Measurements from ENCODE around the gene RBPJL.
"Not testable (repeated sequence)": the region's sequence is repeated elsewhere in the genome, so short reads cannot be mapped to it uniquely, and the experiment has no call there.

RBPJL gene

GRCh38 chr20:45343532-45344167 lies 37.0 kb downstream of the RBPJL start:
- DNase-seq, result no peak

GRCh38 chr20:45344168-45344860 lies 37.7 kb downstream of the RBPJL start:
- peak; percentile 35 for DNase-seq

DNA sequence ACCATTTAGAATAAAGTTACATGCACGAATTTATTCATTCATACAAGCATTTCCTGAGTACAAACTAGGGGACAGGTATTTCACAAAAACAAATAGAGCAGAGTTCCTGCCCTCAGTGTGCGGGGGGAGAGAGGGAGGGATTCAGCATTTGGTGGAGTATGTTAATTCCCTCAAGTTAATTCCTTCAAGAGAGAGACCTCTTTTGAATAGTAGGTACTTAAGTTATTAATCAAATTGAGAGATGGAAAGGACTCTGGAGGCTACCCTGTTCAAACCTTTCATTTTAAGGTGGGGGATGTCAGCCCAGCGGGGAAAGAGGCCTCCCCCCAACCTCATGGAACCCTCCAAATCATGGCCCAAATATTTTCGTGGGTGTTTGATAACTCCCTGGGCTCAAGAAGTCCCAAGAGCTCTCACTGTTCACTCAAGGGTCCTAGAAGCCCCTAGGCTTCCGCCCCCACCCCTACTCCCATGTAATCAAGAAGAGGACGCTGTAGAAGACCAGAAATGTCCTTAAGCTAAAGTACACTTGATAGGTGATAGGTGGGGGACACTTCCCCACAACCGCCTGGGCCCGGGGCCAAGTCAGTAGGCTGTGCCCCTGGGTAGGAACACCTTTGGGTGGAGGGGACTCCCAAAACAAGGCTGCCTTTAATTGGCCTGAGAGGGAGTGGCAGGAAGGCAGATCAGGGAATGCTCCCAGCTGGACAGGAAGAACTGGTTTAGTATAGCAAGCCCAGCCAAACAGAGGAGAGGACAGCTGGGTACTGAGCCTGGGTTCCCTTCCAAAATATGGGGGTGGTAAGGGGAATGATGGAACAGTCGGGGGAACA lies 38.7 kb downstream of the RBPJL start:
- no peak for DNase-seq

DNA sequence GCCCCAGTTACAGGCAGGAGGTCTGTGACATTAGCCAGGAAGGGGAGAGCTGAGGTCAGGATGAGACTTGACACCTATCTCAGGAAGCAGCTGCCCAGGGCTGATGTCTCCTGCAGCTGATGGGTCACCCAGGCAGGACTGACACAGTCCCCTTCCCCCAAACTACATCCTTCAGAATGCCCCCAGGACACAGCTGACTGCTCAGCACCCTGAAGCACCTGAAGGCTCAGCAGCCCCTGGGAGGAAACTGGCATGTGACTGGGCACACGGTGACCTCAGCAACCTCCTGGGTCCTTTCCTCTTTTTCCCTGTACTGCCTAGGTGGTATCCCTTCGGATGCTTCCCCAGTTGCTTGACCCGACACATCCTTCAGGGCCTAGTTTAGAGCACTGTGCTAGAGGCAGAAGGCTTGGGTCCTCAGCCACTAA lies 39.7 kb downstream of the RBPJL start:
- DNase-seq, result no peak

- DNase-seq, result no peak
Measured at GRCh38 chr20:45346851-45347250, 40.2 kb downstream of the RBPJL start.

GRCh38 chr20:45347297-45347935 lies 40.8 kb downstream of the RBPJL start:
- DNase-seq, result no peak

DNA sequence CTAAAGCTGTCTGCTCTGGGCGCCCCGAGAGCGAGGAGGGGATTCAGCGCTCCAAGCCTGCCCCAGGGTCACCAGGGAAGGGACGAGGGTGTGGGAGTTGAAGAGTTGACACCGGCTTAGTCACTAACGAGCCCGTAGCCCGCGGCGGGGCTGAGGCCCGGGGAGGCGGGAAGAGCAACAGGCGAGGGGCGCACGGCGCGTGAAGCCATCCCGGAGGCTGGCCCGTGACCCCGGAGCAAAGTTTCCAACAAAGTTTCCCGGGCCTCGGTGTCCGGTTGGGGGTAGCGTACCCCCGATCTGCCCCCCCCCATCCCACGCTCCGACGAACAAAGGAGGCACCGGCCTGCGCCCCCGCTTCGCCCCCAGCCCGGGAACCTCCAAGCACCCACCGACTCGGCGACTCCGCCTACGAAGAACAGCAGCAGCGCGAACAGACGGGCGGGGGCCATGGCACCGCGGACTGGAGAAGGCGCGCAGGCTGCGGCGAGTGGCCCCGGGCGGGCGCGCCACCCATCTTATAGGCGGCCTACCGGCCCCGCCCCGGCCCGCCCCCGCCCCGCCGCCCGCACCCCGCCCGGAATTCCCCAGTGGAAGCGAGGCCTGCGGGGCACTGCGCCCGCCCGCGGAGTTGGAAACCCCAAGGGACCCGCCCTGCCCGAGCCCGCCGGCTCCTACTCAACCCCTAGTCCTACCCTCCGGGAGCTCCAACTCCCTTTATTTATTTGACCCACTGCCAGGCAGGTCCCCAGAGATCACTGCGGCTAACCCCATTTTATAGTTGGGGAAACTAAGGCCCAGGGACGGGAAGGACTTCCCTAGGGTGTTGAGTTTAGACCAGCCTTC lies 41.5 kb downstream of the RBPJL start, which contains the start of gene SDC4:
Gene SDC4 (minus strand): TSS at position 489 of the 843 bp plus-strand sequence. CDS start 40 bp downstream, at position 449.
- peak; percentile 73 for DNase-seq

DNA sequence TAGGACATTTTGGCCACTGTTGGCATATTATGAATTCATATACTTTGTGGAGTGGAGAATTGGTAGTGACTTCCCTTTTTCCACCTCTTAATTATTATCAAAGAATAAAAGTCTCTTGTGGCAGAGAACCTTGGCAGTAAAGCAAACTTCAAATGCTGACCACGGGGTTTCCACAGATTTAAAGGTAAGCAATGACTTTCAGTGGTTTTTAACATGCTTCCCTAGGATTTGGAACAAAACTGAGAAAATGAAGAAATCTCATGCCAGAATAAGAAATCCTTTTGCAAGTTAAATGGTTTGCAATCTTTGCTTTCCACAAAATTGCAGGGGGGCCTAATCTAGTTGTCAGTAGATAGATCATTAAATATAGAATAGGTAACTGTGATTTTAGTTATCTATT lies 43.6 kb downstream of the RBPJL start:
- no peak for DNase-seq

DNA sequence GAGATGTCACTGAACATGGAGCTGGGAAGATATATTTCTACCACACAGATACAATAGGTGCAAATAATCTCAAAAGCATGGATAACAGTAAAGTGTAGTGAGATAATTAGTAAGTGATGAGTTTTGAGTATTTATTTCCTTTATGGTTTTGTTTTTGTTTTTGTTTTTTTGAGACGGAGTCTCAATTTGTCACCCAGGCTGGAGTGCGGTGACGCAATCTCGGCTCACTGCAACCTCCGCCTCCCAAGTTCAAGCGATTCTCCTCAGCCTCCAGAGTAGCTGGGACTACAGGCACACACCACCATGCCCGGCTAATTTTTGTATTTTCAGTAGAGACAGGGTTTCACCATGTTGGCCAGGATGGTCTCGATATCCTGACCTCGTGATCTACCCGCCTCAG lies 44.2 kb downstream of the RBPJL start:
- not testable (repeated sequence) for DNase-seq

DNA sequence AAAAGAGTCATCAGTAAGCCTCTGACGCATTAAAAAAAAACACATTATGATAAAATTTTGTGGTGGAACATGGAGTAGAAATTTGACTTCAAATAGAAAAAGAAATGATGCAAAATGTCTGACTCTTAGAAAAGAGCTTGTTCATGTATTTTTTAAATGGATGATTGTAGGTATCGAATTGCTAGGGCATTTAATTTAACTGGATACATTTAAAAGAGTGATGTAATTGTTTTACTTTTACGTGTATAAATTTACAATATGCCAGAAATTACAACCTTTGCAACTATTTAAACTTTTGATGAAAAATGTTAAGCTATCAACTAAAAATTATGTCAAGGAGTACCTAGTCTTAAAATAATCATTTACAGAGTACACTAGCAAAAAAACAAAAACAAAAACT lies 46.1 kb downstream of the RBPJL start:
- DNase-seq, result no peak

- DNase-seq, result no peak
Measured at GRCh38 chr20:45353746-45354145, 47.1 kb downstream of the RBPJL start.

DNA sequence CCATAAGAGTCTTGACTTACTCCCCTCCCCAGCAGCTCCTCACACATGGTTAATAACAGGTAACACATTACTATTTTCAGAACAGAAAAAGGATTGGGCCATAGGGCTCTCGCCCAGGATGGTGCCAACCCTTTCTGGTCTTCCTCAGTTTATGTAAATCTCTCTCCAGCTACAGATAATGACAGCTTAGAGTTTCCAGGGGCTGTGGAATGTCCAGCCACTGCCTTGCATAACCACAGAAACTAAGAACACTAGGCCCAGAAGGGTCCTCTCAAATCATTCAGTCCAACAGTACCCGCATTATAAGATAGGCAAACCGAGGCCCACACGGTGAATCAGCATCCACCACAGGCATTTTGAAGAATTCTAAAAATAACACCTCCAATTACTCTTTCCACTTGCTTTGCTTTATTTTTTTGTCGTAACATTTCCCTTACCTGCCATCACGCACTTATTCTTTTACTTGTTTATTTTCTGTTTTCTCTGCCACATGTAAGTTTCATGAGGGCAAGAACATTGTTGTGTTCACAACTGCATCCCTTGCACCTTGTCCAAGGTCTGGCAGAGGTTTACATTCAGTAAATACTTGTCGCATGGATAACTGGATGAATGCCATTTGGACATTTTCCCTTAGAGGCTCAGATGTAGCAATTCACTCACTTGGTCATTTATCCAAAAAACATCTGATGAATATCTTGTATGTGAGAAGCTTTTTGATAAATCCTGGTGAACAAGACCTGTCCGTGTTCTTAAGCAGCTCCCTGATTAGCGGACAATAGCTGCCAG lies 48.0 kb downstream of the RBPJL start:
- peak; percentile 39 for DNase-seq

GRCh38 chr20:45355209-45356084 lies 48.8 kb downstream of the RBPJL start:
- DNase-seq, result no peak

- DNase-seq, result peak; percentile 51
Measured at GRCh38 chr20:45358282-45359068, 51.8 kb downstream of the RBPJL start.

- peak; percentile 50 for DNase-seq
Measured at GRCh38 chr20:45359069-45359405, 52.4 kb downstream of the RBPJL start.

DNA sequence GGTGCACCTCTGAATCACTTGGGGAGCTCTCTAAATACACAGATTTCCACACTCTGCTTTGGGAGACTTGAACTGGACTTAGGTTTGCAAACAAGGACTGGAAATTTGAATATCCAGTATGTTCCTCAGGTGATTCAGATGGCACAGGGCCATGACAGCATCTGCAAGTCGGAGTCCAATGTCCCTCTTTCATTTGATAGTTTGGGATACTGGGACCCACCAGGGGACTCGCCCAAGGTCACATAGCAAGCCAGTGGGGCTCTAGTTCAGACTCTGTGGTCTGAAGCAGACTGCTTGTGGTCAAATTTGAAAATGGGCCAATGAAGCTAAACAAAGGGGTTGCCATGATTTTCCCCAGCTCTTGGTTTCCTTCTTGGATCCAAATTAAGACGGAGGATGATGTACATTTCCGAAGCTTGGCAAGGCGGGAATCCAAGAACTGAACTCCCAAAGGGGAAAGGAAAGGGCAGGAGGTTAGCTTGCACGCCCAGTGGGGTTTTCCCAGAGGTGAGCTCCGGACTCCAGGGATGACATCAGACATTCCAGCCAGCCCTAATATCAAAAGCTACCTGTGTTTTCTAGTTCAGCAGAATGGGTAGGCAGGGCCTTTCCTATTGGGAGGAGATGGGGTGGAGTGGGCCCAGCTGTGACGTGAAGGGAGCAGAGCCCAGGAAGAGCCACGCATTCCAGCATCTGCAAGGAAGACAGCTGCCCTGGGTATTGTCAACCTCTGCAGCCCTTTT lies 52.9 kb downstream of the RBPJL start:
- DNase-seq, result peak; percentile 51

GRCh38 chr20:45361793-45362192 lies 55.2 kb downstream of the RBPJL start:
- DNase-seq, result no peak

GRCh38 chr20:45362804-45363610 lies 56.4 kb downstream of the RBPJL start, which contains the start of gene SYS1:
TSS of gene SYS1 (plus strand) at chr20:45363156. CDS start at chr20:45363532, 376 bp downstream.
- DNase-seq, result peak; percentile 99

Data from femur (tissue), 1 donor.